ENCODE measurements around the gene PPFIA1. TPM values are rescaled to one million over a fixed set of nuclear protein-coding genes. Genes with fewer than 3 reads are reported as not detected.

Gene PPFIA1
- 20.5 and 30.0 TPM in 2 replicates for total RNA-seq (2014; rRNA removed; shearing (Covaris generic); ENCODE audit: low replicate concordance)

- peak; percentile 93 for DNase-seq (ENCODE audit: low read depth)
- in situ Hi-C loops (cut with HindIII; ENCODE audit: low pct_unique_long_range_greater_than_20kb, low sequenced_read_pairs), result no loop called here
Observed at GRCh38 chr11:70270104-70270876, at the start of gene PPFIA1. Gene PPFIA1 (plus strand): TSS chr11:70270690. CDS start chr11:70272173, 1,483 bp downstream.

DNA sequence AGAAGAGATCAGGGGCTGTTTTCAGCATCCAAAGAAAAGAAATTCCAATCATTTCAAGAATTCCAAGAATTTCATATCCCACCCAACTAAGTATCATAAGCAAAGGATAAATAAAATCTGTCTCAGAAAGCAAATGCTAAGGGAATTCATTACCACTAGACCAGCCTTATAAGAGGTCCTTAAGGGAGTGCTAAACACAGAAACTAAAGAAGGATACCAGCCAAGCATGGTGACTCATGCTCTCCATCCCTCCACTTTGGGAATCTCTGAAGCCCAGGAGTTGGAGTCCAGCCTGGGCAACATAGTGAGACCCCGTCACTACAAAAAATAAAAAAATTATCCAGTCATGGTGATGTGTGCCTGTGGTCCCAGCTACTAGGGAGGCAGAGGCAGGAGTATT lies 49.6 kb upstream of the PPFIA1 start:
- no peak for DNase-seq (ENCODE audit: low read depth)
- in situ Hi-C loops (cut with HindIII; ENCODE audit: low pct_unique_long_range_greater_than_20kb, low sequenced_read_pairs), result no loop called here

- in situ Hi-C loops (cut with HindIII; ENCODE audit: low pct_unique_long_range_greater_than_20kb, low sequenced_read_pairs), result no loop called here
- no peak for DNase-seq (ENCODE audit: low read depth)
Observed at GRCh38 chr11:70225681-70226177, 44.8 kb upstream of the PPFIA1 start.

GRCh38 chr11:70226183-70226582 lies 44.3 kb upstream of the PPFIA1 start:
- in situ Hi-C loops (cut with HindIII; ENCODE audit: low pct_unique_long_range_greater_than_20kb, low sequenced_read_pairs), result no loop called here
- no peak for DNase-seq (ENCODE audit: low read depth)

GRCh38 chr11:70226967-70227366 lies 43.5 kb upstream of the PPFIA1 start:
- in situ Hi-C loops (cut with HindIII; ENCODE audit: low pct_unique_long_range_greater_than_20kb, low sequenced_read_pairs), result no loop called here
- DNase-seq (ENCODE audit: low read depth), result no peak

DNA sequence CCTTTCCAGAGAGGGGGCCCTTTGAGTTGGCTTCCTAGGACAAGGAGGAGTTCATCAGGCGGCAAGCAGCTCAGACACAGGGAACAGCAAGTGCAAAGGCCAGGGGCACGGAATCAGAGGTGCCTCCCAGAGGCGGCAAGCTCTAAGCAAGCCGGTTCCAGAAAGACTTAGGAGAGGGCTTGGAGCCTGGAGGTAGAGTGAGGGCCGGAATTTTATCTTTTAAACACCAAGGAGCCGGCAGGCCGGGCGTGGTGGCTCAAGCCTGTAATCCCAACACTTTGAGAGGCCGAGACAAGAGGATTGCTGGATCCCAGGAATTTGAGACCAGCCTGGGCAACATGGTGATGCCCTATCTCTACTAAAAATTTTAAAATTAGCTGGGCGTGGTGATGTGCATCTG lies 40.8 kb upstream of the PPFIA1 start:
- in situ Hi-C loops (cut with HindIII; ENCODE audit: low pct_unique_long_range_greater_than_20kb, low sequenced_read_pairs), result no loop called here
- DNase-seq (ENCODE audit: low read depth), result no peak

GRCh38 chr11:70230151-70230839 lies 40.2 kb upstream of the PPFIA1 start:
- DNase-seq (ENCODE audit: low read depth), result no peak
- in situ Hi-C loops (cut with HindIII; ENCODE audit: low pct_unique_long_range_greater_than_20kb, low sequenced_read_pairs), result no loop called here

GRCh38 chr11:70230840-70231710 lies 39.4 kb upstream of the PPFIA1 start:
- no peak for DNase-seq (ENCODE audit: low read depth)
- in situ Hi-C loops (cut with HindIII; ENCODE audit: low pct_unique_long_range_greater_than_20kb, low sequenced_read_pairs), result no loop called here

DNA sequence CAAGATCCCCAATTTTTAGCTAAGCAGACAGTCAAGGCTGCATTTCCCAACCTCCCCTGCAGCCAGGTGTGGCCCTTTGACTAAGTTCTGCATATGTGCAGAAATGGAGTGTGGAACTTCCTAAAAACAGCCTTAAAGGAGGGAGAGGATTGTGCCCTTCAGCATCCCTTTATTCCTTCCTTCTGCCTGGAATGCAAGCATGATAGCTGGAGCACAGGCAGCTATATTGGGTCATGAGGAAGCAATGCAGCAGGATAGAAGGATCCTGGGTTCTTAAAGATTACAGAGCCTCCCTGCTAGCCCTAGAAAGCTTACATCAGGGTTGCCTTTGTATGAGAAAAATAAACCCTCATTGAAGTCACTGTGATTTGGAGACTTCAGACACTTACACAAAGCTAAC lies 37.5 kb upstream of the PPFIA1 start:
- in situ Hi-C loops (cut with HindIII; ENCODE audit: low pct_unique_long_range_greater_than_20kb, low sequenced_read_pairs), result no loop called here
- DNase-seq (ENCODE audit: low read depth), result no peak

DNA sequence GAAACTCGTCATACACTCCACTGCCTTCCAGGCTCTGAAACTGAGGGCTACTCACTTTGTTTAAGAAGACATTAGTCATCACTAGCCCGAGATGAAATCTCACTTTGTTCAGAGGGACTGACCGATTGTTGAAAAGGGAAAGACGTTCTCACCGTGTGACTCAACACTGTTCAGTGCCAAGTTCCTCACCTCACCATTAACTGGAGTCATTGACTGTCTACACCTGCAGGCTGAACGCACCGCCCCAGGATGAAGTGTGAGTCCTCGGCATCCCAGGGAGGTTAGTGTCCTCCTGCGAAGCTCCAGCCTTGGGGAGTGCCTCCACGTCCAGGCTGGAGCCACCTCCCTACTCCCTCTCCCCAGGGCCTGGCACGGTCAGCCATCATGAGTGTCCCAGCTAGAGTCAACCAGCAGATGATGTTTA lies 37.0 kb upstream of the PPFIA1 start:
- in situ Hi-C loops (cut with HindIII; ENCODE audit: low pct_unique_long_range_greater_than_20kb, low sequenced_read_pairs), result no loop called here
- DNase-seq (ENCODE audit: low read depth), result peak; percentile 90

- in situ Hi-C loops (cut with HindIII; ENCODE audit: low pct_unique_long_range_greater_than_20kb, low sequenced_read_pairs), result no loop called here
- no peak for DNase-seq (ENCODE audit: low read depth)
Observed at GRCh38 chr11:70233962-70234361, 36.5 kb upstream of the PPFIA1 start.

DNA sequence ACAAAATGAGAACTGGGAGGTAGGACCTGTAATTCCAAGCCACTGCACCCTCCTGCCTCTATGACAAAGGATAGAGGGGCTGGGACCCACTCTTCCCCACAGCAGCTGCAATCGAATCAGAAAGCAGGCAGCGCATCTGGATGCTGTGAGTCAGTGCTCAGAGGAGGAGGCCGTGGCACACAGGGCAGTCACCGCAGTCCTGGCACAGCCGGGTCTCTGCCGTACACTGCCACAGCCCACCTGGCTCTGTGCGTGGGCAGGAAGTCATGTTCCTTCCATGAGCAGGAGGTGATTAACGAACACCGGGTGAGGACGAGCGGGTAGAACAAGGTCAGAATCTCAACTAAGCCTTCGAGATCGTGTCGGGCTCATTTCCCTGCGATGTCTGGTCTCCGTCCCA lies 30.2 kb upstream of the PPFIA1 start:
- no peak for DNase-seq (ENCODE audit: low read depth)

DNA sequence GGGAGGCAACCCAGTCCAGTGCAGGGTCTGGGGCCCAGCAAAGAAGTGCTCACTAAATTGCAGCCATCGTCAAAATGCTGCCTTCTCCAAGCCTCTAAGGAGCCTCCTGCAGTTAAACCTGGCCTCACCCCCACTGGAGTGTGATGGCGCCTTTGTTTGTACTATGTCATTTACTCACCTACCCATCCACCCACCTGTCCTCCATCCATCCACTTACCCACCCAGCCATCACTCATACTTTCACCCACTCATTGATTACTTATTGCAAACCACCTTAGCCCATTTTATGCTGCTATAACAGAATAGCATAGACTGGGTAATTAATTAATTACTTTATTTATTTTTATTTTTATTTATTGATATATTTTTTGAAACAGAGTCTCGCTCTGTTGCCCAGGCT lies 28.8 kb upstream of the PPFIA1 start:
- in situ Hi-C loops (cut with HindIII; ENCODE audit: low pct_unique_long_range_greater_than_20kb, low sequenced_read_pairs), result no loop called here
- no peak for DNase-seq (ENCODE audit: low read depth)

More for the DNA sequence above, 30.2 kb upstream of the PPFIA1 start:
- in situ Hi-C loops (cut with HindIII; ENCODE audit: low pct_unique_long_range_greater_than_20kb, low sequenced_read_pairs), result no loop called here

DNA sequence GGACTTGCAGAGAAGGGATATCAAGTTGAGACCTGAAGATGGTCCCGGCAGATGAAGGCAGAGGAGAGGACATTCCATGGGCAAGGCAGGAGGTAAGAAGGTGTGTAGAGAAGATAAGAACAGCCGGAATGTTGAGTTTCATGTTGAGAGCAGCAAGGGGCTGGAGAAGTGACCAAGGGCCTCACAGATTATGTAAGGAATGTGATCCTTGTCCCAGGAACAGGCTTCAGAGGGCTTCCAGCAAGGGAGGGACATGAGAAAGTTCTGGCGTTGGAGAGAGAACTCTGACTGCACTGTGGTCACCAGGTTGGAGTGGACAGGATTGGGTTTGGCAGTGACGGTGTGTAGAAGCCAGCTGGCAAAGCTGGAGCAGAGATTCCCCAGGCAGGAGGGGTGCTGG lies 27.6 kb upstream of the PPFIA1 start:
- in situ Hi-C loops (cut with HindIII; ENCODE audit: low pct_unique_long_range_greater_than_20kb, low sequenced_read_pairs), result no loop called here
- DNase-seq (ENCODE audit: low read depth), result no peak

DNA sequence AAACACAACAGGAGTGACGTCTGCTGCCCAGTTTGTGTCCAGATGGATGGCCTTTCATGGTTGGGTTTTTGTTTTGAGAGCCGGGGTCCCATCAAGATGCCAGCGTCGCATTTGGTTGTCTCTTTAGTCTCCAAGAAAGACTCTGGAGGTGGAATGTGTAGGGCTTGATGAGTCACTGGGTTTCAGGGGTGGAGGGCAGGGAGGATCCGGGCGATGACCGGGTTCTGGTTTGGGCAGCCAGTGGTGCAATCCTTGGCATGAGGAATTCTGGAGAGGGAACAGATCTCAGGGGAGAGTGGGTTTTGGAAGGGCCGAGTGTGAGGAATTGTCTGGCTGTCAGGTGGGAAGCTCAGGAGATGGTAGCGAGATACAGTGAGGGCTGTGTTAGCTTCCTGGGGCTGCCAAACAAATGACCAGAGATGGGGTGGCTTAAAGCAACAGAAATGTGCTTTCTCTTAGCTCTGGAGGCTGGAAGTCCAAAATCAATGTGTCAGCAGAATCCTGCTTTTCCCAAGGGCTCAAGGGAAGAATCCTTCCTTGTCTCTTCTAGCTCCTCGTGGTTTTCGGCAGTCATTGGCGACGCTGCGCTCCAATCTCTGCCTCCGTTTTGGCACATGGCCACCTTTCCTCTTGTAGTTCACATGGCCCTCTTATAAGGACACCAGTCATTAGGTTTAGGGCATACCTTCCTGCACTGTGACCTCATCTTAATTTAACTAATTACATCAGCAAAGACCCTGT lies 26.4 kb upstream of the PPFIA1 start:
- peak; percentile 28 for DNase-seq (ENCODE audit: low read depth)
- in situ Hi-C loops (cut with HindIII; ENCODE audit: low pct_unique_long_range_greater_than_20kb, low sequenced_read_pairs), result no loop called here

GRCh38 chr11:70244698-70245097 lies 25.8 kb upstream of the PPFIA1 start:
- peak; percentile 82 for DNase-seq (ENCODE audit: low read depth)
- in situ Hi-C loops (cut with HindIII; ENCODE audit: low pct_unique_long_range_greater_than_20kb, low sequenced_read_pairs), result no loop called here

DNA sequence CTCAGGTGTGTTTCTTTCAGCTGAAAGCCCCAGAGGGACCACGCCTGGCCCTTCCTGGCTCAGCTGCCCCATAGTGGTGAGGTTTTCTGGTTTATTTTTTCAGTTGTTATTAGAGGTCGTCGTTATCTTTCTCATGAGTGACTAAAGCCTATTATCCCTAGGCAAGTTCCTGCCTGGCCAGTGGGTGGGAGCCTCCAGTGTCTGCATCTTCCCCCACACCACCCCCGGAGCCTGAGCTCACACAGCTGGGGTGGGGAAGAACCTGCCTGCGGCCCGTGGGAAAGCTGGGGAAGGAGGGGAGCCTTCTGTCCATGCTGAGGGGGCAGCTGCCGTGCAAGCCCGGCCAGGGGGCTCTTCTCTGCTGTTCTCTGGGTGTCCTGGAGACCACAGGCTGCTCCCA lies 24.3 kb upstream of the PPFIA1 start:
- peak; percentile 34 for DNase-seq (ENCODE audit: low read depth)
- in situ Hi-C loops (cut with HindIII; ENCODE audit: low pct_unique_long_range_greater_than_20kb, low sequenced_read_pairs), result no loop called here
